Esophagus muscularis mucosa (tissue), 3 donors: Measurements from ENCODE around the gene ZFHX3.

Experiments used
- CTCF ChIP-seq, 3 experiments: fragments of 200-600 bp in 2 of 3; fragments of 450-650 bp in 1 of 3; sonication (generic) in 2 of 3; IDR thresholded peaks; one replicate each; pipeline ENCODE4 v1.5.1; 2017 to 2019; ENCODE audit warnings: antibody characterized with exemption in 3 of 3, mild to moderate bottlenecking in 2 of 3, moderate library complexity in 1 of 3
- POLR2A ChIP-seq: fragments of 450-650 bp; IDR thresholded peaks from one replicate; pipeline ENCODE4 v1.6.1; 2017; ENCODE audit warnings: antibody characterized with exemption, moderate library complexity, mild to moderate bottlenecking, low read depth
- POLR2AphosphoS5 ChIP-seq, 2 donors: sonication (generic); formaldehyde crosslinking; IDR thresholded peaks; one replicate each; pipeline ENCODE4 v1.6.1; 2017; ENCODE audit warnings: antibody characterized with exemption in 2 of 2

- no peak for TF ChIP-seq CTCF (IDR thresholded peaks at IDR 0.05)
- no peak for TF ChIP-seq POLR2AphosphoS5 (IDR thresholded peaks at IDR 0.05)
- TF ChIP-seq POLR2A, result no peak
These were observed 308.4 kb downstream of the ZFHX3 start for GRCh38 chr16:72739577-72739976.
